Measurements from ENCODE around the gene EMC1. TPM values are rescaled to one million over a fixed set of nuclear protein-coding genes. Genes with fewer than 3 reads are reported as not detected.
"Not testable (repeated sequence)": the region's sequence is repeated elsewhere in the genome, so short reads cannot be mapped to it uniquely, and the experiment has no call there.

Gene EMC1
- total RNA-seq, 1 experiment from 2014 or later = 36.4 TPM

DNA sequence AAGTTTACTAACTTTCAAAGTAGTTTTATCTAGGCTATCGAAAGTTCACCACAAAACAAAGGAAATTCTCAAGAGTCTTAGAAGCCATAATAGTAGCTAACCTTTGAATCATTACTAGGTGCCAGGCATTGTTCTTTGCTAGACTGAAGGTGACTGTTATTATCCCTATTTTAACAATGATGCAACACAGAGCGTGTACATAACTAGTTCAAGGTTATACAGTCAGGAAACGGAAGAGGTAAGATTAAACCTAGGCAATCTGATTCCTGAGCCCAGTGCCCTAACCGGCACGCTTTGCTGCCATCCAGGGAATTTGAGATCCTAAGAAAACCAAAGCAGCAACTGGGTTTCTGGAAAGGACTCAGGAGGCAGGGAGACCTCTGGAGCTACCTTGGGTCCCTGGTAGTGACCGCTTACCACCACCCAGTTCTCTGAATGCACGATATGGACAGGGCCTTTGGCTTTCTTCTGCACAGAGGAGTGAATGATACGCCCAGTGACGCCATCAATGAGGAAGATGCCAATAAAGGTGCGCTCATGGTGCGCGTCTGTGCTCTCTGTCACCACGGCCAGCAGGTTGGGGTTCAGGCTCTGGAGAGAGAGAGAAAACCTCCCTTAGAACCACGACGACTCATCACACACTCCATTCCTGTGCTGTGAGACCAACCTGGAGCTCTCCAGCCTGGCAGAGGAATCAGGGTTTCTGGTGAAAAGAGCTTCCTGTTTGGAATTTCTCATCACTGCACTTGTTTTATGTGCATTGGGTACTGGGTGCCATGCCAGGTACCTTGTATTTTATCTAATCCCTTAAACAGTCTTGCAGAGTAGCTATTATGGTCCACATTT lies 28.1 kb downstream of the EMC1 start:
- DNase-seq (ENCODE audit: low read depth) = no peak
- in situ Hi-C loops (cut with HindIII; ENCODE audit: low pct_unique_long_range_greater_than_20kb, low sequenced_read_pairs) = no loop called here

- no peak for DNase-seq (ENCODE audit: low read depth)
Observed at GRCh38 chr1:19222573-19222972, 28.8 kb downstream of the EMC1 start.

GRCh38 chr1:19220991-19221390 lies 30.3 kb downstream of the EMC1 start:
- no peak for DNase-seq (ENCODE audit: low read depth)
- in situ Hi-C loops (cut with HindIII; ENCODE audit: low pct_unique_long_range_greater_than_20kb, low sequenced_read_pairs) = no loop called here

More at GRCh38 chr1:19222573-19222972, 28.8 kb downstream of the EMC1 start:
- in situ Hi-C loops (cut with HindIII; ENCODE audit: low pct_unique_long_range_greater_than_20kb, low sequenced_read_pairs) = no loop called here

DNA sequence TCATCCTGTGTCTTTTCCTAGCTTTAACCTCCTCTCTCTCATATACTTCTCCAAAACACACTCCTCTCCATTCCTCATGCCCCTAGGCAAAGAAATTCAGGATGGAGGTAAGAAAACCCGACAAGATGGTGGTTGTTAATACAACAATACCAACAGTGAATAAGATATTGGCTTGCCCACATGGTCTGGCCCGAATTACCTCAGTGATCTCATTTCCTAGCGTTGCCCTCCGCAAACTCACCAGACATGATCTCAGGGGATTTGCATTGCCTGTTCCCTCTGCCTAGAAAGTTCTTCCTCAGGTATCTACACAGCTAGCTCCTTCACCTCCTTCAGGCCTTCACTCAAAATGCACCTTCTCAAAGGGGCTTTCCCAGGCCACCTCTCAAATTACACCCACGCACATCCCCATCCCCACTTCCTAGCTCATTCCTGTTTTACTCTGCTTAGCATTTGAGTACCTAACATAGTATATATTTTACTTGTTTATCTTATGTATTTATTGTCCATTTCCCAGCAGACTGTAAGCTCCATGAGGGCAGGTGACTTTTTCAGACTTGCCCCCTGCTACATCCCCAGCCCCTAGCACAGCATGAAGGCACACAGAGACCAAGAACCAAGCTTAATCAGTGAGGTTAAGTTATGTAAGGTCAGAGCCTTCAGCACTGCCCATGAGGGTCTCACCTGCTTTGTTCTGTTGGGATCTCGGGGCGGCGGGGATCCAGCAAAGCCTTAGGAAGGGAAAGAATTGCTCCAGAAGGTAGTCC lies 31.1 kb downstream of the EMC1 start:
- DNase-seq (ENCODE audit: low read depth) = no peak
- in situ Hi-C loops (cut with HindIII; ENCODE audit: low pct_unique_long_range_greater_than_20kb, low sequenced_read_pairs) = no loop called here

GRCh38 chr1:19219451-19219850 lies 31.9 kb downstream of the EMC1 start:
- in situ Hi-C loops (cut with HindIII; ENCODE audit: low pct_unique_long_range_greater_than_20kb, low sequenced_read_pairs) = no loop called here
- no peak for DNase-seq (ENCODE audit: low read depth)

DNA sequence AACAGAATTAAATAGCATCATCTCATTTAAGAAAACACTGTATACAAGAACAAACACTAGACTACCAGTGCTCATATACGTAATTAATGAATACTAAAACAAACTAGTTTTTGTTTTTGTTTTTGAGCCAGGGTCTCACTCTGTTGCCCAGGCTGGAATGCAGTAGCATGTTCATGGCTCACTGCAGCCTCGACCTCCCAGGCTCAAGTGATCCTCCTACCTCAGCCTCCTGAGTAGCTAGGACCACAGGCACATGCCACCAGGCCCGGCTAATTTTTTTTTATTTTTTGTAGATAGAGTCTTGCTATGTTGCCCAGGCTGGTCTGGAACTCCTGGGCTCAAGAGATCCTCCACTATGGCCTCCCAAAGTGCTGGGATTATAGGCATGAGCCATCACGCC lies 34.7 kb downstream of the EMC1 start:
- in situ Hi-C loops (cut with HindIII; ENCODE audit: low pct_unique_long_range_greater_than_20kb, low sequenced_read_pairs); DNase-seq (ENCODE audit: low read depth): not testable (repeated sequence)

- in situ Hi-C loops (cut with HindIII; ENCODE audit: low pct_unique_long_range_greater_than_20kb, low sequenced_read_pairs) = no loop called here
- no peak for DNase-seq (ENCODE audit: low read depth)
Observed at GRCh38 chr1:19213580-19213979, 37.7 kb downstream of the EMC1 start.

- in situ Hi-C loops (cut with HindIII; ENCODE audit: low pct_unique_long_range_greater_than_20kb, low sequenced_read_pairs) = no loop called here
- no peak for DNase-seq (ENCODE audit: low read depth)
Observed at GRCh38 chr1:19212167-19212566, 39.2 kb downstream of the EMC1 start.

DNA sequence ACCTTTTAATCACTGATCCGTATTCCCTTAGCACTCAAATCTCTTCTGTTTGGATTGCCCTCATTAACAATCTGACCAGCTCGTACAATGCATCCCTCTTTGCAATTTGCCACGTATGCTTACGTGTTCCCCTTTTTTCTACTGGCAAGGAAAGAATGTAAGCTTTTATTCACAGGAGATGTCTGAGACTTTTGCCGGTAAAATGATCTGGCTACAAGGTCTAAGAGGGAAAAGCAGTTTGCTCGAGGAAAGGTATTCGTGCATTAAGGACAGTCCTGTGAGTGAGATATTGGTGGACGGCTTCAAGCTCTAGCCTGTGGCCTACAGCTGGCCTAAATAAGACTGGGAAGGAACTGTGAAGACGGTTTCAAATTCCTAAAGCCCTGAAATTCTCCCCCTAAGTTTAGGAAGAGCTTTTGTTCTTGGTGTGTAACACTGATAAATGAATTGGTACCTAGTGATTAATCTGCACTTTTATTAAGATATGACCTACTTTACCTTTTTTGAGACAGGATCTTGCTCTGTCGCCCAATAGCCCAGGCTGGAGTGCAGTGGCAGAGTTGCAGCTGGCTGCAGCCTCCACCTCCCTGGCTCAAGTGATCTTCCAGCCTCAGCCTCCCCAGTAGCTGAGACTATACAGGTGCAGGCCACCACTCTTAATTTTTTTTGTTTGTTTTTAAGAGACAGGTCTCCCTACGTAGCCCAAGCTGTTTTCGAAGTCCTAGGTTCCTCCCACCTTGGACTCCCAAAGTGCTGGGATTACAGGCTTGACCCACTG lies 40.4 kb downstream of the EMC1 start:
- no peak for DNase-seq (ENCODE audit: low read depth)
- in situ Hi-C loops (cut with HindIII; ENCODE audit: low pct_unique_long_range_greater_than_20kb, low sequenced_read_pairs) = no loop called here

- peak; percentile 96 for DNase-seq (ENCODE audit: low read depth)
- in situ Hi-C loops (cut with HindIII; ENCODE audit: low pct_unique_long_range_greater_than_20kb, low sequenced_read_pairs) = no loop called here
Observed at GRCh38 chr1:19209990-19210771, 41.1 kb downstream of the EMC1 start, which contains the start of gene UBR4. Gene UBR4 (minus strand): TSS chr1:19210266. CDS start chr1:19210248, 18 bp downstream.

DNA sequence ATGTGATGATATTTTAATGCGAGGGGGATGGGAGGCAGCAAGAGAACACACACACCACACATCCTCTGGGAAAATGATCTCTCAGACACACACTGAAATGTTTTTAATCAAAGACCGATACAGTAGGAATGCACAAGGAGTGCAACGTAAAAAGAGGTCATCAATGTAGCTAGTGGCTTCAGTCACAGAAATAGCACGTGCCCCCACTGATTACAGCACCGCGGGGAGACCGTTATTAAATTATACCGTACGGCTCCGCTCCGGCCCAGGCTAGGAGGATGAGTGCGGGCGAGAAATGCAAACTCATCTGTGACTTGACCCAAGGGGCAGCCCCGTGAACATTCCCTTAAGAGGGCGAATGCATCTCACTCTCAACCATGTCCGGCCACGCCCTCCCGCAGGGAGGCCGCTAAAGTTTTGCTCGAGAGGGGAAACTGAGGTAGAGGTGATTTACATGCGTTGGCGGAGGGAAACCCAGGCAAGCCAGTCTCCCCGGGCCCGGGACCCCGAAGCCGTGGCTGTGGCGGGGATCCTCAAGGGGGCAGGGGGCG lies 41.8 kb downstream of the EMC1 start:
- in situ Hi-C loops (cut with HindIII; ENCODE audit: low pct_unique_long_range_greater_than_20kb, low sequenced_read_pairs) = no loop called here
- peak; percentile 61 for DNase-seq (ENCODE audit: low read depth)

GRCh38 chr1:19208710-19209438 lies 42.5 kb downstream of the EMC1 start:
- in situ Hi-C loops (cut with HindIII; ENCODE audit: low pct_unique_long_range_greater_than_20kb, low sequenced_read_pairs) = no loop called here
- no peak for DNase-seq (ENCODE audit: low read depth)

DNA sequence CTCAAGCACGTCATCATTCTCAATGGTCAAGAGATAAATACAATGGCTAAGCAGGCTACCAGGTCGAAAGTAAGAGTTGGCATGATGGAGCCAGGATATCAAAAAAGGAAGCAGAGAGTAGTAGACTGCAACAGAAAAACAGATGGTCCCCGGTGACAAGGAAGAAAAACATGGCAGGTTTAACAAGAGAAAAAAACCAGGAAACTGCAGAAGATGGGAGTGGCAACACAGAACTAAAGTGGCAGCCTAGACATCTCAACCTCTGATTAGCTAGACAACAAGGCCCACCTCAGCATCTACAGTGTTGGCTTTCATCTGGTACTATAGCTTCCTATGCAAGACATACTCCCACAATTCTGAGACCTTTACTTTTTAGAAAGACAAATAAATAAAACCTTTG lies 44.4 kb downstream of the EMC1 start:
- in situ Hi-C loops (cut with HindIII; ENCODE audit: low pct_unique_long_range_greater_than_20kb, low sequenced_read_pairs) = no loop called here
- DNase-seq (ENCODE audit: low read depth) = no peak

- no peak for DNase-seq (ENCODE audit: low read depth)
- in situ Hi-C loops (cut with HindIII; ENCODE audit: low pct_unique_long_range_greater_than_20kb, low sequenced_read_pairs) = no loop called here
Observed at GRCh38 chr1:19205845-19206244, 45.5 kb downstream of the EMC1 start.

DNA sequence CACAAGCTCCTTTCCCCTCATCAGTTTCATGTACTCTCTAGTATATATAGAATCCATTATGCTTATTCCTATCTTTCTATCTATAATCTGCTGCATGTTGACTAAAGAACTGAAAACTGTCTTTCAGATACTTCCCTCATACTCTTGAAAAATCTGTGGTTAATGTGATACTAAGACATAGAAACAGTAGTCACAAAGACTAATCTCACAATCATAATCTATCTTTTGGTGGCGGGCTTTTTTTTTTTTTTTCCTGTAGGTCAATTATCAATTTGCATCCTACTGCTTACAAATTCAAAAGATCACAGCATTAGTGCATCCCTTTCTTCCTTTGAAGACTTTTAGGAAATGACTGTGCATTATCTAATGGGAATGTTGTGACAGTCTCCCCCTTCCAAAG lies 45.9 kb downstream of the EMC1 start:
- in situ Hi-C loops (cut with HindIII; ENCODE audit: low pct_unique_long_range_greater_than_20kb, low sequenced_read_pairs) = no loop called here
- no peak for DNase-seq (ENCODE audit: low read depth)

DNA sequence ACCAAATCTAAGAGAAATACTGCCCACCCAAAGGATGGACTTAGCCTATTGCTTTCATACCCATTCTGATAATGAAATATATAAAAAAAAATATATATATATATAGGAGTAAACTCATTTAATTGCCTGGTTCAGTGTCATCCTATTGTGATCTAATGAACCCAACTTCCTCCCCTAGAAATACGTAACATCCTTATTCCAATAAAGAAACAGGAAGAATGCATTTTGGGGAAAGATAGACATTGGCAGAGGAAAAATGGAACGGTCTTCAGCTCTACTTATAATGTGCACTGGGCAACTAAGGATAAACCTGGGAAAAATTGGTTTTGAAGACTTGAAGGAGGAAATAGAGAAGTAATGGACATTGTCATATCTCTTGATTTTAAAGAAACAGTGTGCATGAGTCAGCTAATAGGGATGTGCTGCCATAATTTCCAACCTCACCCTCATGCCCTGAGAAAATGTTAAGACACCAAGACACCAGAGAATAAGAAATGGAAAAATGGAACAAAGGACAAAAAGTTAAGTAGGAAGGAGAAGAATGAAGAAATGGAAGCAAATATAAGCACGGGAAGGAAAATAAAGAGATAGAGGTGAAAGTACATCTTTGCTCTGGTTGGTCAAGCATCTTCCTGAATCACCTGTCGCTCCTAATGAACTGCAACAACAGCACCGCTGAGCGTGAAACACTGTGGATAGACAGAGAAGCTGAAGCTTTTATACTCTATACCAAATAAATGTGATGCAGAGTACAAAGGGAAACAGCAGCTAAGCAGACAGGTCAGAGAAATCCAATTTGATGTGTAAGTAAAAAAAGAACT lies 46.7 kb downstream of the EMC1 start:
- DNase-seq (ENCODE audit: low read depth) = peak; percentile 33
- in situ Hi-C loops (cut with HindIII; ENCODE audit: low pct_unique_long_range_greater_than_20kb, low sequenced_read_pairs) = no loop called here

Data from Caki2 (cell line).